ENCODE results near the gene YTHDC2.
"Not testable (repeated sequence)": the region's sequence is repeated elsewhere in the genome, so short reads cannot be mapped to it uniquely, and the experiment has no call there.

YTHDC2 gene

GRCh38 chr5:113603246-113603645, 89.8 kb downstream of the YTHDC2 start:
- not testable (repeated sequence) for DNase-seq (ENCODE audit: low read depth)

- peak; percentile 35 for DNase-seq (ENCODE audit: low read depth)
Measured at GRCh38 chr5:113606298-113607134, 93.0 kb downstream of the YTHDC2 start.

- no peak for DNase-seq (ENCODE audit: low read depth)
Measured at GRCh38 chr5:113607361-113607760, 93.9 kb downstream of the YTHDC2 start.

GRCh38 chr5:113608113-113608596, 94.7 kb downstream of the YTHDC2 start:
- DNase-seq (ENCODE audit: low read depth), result no peak

DNA sequence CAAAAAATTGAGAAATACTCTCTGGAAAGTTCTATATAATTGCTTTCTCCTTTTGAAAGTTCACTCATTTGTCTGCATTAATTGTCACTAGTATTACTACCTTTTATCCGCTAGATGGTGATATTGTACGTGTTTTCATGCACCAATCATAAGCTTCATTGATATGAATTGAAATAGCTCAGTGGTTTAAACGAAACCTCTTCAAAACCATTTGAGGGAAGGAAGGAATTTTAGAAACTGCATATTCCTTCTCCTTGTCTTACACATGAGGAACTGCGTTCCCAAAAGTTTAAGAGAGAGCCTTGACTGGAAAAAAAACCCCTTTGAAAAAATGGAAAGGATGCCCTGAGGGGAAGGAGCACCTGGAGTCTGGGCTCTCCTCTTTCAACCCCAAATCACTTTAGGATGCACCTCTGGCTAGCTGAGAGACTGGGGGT, 98.6 kb downstream of the YTHDC2 start:
- peak; percentile 16 for DNase-seq (ENCODE audit: low read depth)

DNA sequence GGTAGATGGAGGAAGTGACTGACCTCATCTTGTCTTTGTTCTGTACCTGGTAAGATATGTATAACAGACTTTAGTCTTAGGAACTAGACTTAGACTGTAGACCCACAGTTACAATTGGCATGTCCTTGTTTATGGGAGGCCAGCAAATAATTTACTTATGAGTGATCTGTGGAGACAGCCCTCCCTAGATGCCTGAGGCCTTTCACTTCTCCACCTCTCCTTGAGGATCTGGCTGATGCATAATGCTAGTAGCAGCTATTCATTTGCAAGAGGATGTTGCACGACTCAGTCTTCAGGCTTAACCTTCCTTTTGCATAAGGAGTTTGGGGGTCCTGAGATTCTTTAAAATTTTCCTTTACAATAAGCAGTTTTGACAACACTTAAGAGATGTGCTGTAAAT, 100.7 kb downstream of the YTHDC2 start:
- DNase-seq (ENCODE audit: low read depth), result no peak

- DNase-seq (ENCODE audit: low read depth), result no peak
Measured at GRCh38 chr5:113615708-113616107, 102.2 kb downstream of the YTHDC2 start.

- DNase-seq (ENCODE audit: low read depth), result no peak
Measured at GRCh38 chr5:113617191-113617796, 103.8 kb downstream of the YTHDC2 start.

DNA sequence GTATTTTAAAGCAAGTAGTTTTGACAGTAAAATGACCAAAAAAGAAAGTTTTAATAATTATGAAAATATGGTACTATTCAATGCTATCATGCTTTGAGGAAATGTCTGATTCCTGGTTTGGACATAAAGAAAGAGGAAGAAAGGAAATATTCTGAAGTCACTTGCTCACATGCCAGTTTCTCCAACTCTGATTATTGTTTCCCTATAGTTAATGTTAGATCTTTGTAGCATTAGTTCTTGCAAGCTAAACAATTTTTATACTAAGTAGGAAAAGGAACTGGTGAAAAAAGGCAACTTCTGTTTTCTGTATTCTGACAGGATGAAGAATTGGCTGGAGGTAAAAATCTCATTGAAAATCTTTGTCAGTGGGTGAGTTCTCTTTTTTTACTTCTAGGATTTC, 119.5 kb downstream of the YTHDC2 start:
- no peak for DNase-seq (ENCODE audit: low read depth)

DNA sequence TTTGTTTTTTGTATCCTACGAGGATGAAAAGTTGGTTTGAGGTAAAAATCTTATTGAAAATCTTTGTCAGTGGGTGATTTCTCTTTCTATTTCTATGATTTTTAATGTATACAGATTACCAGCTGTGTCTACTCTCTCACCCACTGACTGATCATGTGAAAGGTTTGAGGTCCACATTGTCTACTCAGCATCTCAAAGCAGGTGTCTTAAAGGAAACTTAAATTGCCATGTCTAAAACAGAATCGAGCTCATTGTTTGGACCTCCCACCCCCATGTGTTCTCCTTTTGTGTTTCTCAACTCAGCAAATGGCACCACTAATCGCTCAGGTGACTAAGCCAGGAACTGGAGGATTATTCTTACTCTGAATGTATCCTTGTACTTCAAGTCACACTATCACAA, 121.5 kb downstream of the YTHDC2 start:
- DNase-seq (ENCODE audit: low read depth), result no peak

DNA sequence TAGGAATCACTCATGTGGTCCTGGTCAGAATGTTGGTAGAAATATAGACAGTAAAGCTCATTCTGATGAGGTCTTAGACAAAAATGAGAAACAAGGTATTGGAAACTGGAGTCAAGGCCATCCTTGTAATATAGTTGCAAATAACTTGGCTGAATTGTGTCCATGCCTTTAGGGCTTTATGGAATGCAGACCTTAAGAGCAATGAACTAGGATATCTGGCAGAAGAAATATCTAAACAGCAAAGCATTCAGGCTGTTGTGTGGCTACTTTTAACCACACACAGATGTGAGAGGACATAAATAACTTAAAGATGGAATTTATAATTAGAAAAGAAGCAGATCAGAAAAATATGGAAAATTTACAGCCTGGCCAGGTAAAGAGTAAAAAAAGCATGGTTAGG, 128.2 kb downstream of the YTHDC2 start:
- no peak for DNase-seq (ENCODE audit: low read depth)
